ENCODE measurements around the gene GSK3B.

Gene GSK3B

DNA sequence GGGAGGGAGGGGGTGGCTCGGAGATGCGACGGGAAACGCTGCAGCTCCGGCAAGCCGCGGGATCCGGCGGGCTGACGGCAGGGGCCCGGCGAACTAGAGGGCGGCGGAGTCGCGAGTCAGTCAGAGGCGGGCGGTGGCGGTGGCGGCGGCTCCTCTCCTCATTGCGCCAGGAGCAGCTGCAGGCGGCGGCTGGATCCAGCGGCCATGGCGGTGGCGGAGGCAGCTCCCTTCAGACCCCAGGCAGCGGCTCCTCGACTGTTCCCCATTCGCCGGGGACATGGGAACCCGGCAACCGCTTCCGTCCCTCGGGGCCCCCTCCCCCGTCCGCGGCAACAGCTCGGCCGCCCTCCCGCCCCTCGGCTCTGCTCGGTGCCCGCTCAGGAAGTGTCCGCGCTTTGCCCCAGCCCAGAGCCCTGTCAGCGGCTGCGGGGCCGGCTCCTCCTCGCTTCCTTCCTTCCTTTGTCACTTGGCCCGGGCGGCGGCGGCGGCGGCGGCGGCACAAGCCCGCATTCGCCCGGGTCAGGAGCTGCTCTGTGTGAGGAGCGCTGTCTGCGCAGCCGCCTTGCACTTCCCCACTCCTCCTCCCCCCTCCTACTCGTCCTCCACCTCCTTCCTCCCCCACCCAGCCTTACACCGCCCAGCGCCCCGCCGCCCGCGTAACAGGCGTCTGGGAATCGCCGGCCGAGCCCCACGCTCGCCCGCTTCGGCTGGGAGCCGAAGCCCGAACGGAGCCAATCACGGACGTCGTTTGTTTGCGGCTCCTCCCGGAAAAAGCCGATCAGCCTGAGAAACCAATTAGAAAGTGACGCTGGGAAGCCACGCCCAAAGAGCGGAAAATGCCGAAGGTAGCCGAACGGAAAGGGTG is at the start of gene GSK3B:
Gene GSK3B (minus strand): TSS at position 537 of the 865 bp plus-strand sequence. CDS start 1,013 bp downstream, outside the sequence.
- DNase-seq, result peak in 47 of 56 donors; percentile 18 to 100 (median 77)

DNA sequence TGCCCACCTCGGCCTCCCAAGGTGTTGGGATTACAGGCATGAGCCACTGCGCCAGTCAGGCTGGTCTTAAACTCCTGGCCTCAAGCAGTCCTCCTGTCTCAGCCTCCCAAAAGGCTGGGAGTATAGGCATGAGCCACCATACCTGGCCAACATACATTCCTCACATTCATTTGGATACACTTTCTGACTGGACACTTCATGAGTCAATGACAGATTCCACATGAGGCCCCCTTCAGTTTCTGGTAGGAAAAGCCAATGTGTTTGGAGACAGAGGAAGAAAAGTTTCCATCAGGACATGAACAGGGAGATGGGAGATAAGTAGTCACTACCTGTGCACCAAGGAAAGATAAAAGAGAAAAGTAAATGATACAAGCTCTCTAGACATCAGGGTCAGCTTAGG is 49.4 kb upstream of the GSK3B start:
- DNase-seq, result no peak

- no peak for DNase-seq
Observed at GRCh38 chr3:120142236-120142635, 48.0 kb upstream of the GSK3B start.

GRCh38 chr3:120140098-120140742 is 46.0 kb upstream of the GSK3B start:
- DNase-seq, result no peak

- no peak for DNase-seq
Observed at GRCh38 chr3:120139140-120139539, 44.9 kb upstream of the GSK3B start.

DNA sequence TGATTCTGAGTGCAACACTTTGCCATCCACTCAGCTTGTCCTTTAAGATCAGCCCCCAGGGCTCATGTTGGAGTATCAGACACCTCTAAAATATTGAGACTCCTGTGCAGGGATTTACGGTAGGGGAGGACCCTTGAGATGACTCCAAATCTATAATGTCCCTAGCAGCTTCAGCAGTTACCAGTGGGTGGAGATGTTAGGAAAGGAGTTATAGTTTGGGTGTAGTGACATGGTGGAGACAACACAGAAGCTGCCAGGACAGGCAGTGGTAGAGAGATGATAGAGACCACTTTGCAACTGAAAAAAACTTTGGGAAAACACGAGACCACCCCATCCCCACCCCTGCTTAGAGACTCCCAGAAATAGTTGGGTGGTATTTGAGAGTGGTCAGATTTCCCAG is 43.3 kb upstream of the GSK3B start:
- no peak for DNase-seq

DNA sequence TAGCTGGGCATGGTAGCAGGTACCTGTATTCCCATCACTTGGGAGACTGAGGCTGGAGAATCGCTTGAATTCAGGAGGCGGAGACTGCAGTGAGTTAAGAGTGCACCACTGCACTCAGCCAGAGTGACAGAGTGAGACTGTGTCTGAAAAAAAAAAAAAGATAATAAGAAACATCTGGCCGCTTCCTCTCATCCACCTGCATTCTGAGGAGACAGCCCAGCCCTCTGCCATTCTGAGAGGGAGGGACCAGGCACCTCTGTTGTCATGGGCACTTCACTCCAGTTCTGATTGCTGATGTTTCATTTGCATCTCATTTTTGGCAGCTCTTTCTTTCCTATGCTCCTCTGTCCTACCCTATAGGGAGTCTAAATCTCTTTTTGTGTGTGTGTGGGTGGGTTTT is 36.4 kb upstream of the GSK3B start:
- DNase-seq, result no peak

GRCh38 chr3:120129718-120130513 is 35.7 kb upstream of the GSK3B start:
- DNase-seq, result no peak

GRCh38 chr3:120129051-120129450 is 34.8 kb upstream of the GSK3B start:
- DNase-seq, result no peak

DNA sequence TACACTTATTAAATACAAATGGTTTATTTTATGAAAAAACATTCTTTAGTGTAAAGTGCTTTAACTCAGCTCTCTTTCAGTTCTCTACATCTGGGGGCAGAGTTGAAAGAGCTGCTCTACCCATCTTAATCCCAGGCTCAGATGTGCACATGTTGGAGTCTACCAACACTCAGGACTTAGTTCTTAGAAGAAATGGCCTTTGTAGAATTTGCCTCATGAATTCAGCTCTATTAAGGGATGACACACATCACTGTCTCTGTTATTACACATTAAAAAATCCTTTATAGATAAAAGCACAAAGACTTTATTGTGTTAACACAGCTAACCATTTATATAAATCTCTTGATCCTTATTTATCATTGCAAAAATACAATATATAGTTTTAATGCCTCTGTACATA is 31.7 kb upstream of the GSK3B start:
- DNase-seq, result no peak

DNA sequence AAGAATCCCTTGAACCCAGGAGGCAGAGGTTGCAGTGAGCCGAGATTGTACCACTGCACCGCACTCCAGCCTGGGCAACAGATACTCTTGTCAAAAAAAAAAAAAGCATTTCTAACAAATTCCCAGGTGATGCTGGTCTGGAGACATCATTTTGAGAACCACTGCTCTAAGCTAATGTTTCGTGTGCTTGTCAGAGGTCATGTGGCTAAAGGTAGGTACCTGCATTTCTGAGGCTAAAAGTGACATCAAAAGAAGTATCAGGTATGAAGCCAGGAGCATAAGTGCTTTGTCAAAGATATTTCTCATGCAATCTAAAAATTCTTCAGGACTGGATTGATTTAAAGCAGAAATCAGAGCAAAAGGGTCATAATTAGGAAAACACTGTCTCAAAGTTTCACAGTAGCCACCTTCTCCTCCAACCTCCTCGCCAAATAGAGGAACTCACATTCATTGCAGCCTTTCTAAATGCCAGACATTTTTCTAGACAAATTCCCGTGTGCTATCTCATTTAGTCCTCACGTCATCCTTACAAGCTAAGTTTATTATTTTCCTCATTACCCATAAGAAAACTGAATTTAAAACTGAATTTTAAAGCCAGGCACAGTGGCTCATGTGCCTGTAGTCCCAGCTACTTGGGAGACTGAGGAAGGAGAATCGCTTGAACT is 25.7 kb upstream of the GSK3B start:
- DNase-seq, result no peak

DNA sequence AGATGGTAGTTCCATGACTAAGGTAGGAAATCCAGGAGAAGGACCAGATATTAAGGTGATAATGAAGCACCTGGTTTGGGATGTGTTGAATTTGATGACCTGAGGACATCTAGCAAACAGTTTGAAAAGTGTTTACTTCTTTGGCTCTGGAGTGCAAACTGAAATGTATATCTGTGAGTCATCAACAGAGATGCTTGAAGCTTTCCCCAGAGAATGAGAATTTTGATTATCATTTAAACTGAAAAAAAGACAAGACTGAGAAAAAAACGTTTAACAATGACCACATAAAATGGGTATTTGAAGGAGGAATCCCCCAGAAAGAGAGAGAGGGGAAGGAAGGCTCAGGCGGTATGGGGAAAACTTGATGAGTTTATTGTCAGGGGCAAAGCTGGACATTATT is 20.7 kb upstream of the GSK3B start:
- no peak for DNase-seq

- DNase-seq, result no peak
Observed at GRCh38 chr3:120114376-120114775, 20.1 kb upstream of the GSK3B start.

DNA sequence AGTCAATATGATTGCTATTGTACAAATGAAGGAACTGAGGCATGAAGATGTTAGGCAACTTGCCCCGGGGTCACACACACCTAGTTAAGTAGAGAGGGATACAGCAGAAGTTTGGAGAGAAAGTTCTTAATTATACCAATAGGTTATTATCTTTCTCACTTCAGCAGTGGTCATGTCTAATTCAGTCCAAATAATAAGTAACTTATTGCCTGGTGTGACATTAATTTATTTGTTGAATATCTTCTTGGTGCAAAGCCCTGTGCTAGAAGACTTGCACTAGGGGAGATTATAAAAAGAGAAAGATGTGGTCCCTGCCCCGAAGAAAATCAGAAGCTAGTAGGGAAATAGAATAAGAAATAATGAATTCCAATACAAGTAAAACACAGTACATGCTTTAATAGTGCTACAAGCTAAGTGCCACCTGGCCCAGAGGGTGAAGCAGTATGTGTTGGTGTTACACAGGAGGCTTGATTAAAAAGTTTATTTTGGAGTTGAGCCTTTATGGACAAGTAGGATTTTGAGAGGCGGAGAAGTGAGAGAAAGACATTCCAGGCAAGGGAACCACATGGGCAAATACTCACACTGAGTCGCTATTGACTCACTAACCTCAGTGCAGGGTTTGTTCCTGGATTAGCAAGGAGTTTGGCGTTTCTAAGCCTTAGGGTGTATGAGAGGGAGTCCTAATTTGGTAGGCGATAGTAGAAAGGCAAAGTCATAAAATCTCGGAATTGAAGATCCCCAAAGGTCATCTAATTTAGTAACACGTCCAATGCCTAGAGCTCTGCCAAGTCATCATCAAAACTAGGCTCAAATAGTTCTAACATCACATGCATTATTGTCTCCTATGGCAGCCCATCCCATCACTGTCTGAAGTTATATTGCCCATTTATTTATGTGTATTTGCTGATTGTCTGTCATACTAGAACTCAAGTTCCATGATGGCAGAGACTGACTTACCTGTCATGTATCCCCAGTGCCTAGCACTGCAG is 19.2 kb upstream of the GSK3B start:
- no peak for DNase-seq

- DNase-seq, result no peak
Observed at GRCh38 chr3:120111898-120112297, 17.7 kb upstream of the GSK3B start.

DNA sequence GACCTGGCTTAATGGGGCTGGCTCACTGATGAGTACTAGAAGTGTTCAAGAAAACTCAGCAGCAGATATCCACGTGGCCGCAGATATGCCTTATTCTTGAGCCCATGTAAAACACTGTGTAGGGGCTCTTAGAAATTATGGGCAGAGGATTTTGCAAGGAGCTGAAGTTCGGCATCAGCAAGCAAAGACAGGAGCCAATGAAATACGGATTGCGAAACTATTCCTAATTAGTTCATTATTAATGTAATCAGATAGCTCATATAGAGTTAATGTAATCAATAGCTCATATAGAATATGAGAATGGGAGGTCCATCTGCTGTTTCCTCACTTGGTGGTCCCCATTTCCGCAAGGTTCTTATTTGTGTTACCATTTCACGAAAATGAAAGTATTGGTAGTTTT is 9.0 kb upstream of the GSK3B start:
- no peak for DNase-seq

GRCh38 chr3:120102674-120103073 is 8.4 kb upstream of the GSK3B start:
- DNase-seq, result peak in 11 of 56 donors; percentile 0 to 23 (median 4)

- DNase-seq, result no peak
Observed at GRCh38 chr3:120102232-120102631, 8.0 kb upstream of the GSK3B start.

DNA sequence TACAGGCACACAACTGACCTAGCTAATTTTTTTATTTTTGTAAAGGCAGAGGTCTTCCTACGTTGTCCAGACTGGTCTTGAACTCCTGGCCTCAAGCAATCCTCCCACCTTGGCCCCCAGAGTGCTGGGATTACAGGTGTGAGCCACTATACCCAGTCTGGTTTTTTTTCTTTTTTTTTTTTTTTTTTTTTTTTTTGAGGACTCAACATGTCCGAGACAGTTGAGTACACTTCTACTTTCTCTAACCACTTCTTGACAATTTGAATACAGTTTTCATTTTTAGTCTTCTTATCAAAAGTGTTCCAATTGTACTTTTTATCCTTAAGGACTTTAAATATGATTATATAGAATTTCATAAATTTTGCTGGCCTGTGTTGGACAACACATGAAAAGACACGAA is 7.4 kb upstream of the GSK3B start:
- no peak for DNase-seq

DNA sequence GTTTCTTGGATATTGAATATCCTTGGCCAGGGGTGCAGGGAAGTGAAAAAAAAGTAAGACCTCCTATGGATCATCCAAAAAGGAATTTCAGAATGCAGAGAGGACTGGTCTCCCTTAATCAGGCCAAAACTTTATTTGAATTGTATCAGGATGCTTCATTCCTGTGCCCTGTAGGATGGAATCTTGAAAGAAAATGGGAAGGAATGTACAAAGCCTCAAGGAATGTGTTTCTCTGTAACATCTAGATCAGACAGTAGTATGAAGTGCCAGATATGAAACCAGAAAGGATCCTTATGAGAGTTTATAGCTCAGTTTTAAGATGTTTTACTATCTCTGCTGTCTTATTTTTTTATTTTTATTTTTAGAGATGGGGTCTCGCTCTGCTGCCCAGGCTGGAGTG is 6.5 kb upstream of the GSK3B start:
- DNase-seq, result no peak
